NB4 (cell line): ENCODE results near the gene HSD17B12.

Experiments
- CTCF ChIP-seq: IDR thresholded peaks from one replicate; pipeline ENCODE4 v1.5.1; 2012; ENCODE audit warnings: low read depth, low read length
- MAX ChIP-seq: IDR thresholded peaks from 2 replicates; pipeline ENCODE4 v1.6.1; 2011; ENCODE audit warnings: low read depth, low read length
- MYC ChIP-seq: IDR thresholded peaks from 2 replicates; pipeline ENCODE4 v1.6.1; 2011; ENCODE audit warnings: low read depth, low read length
- POLR2A ChIP-seq: IDR thresholded peaks from 2 replicates; pipeline ENCODE4 v1.6.1; 2011; ENCODE audit warnings: mild to moderate bottlenecking; ENCODE audit not compliant: insufficient read length; ENCODE audit errors: extremely low read depth

- TF ChIP-seq POLR2A (no peak), CTCF (no peak), MYC (no peak), MAX (no peak)
Observed at GRCh38 chr11:43823851-43824250, 143.3 kb downstream of the HSD17B12 start.
